GM19395 (cell line): Measurements from ENCODE around the gene MCUB.

ENCODE experiments used
- ATAC-seq: cut with Tn5 transposase; IDR thresholded peaks from one replicate; pipeline ENCODE4 v1.9.1; 2021; ENCODE audit warnings: mild to moderate bottlenecking, moderate library complexity; ENCODE audit not compliant: unreplicated experiment

Gene MCUB

GRCh38 chr4:109624536-109624935 is 64.5 kb downstream of the MCUB start:
- ATAC-seq, result no peak

GRCh38 chr4:109627361-109627760 is 67.3 kb downstream of the MCUB start:
- no peak for ATAC-seq

- no peak for ATAC-seq
Observed at GRCh38 chr4:109629775-109630174, 69.7 kb downstream of the MCUB start.

- ATAC-seq, result peak; percentile 57
Observed at GRCh38 chr4:109631532-109632108, 71.6 kb downstream of the MCUB start.

GRCh38 chr4:109640644-109641043 is 80.6 kb downstream of the MCUB start:
- ATAC-seq, result no peak

- no peak for ATAC-seq
Observed at GRCh38 chr4:109645874-109646710, 86.0 kb downstream of the MCUB start.

GRCh38 chr4:109648266-109648996 is 88.4 kb downstream of the MCUB start:
- ATAC-seq, result peak; percentile 79

GRCh38 chr4:109648997-109649575 is 89.0 kb downstream of the MCUB start:
- no peak for ATAC-seq

GRCh38 chr4:109649872-109650271 is 89.8 kb downstream of the MCUB start:
- peak; percentile 89 for ATAC-seq

- ATAC-seq, result no peak
Observed at GRCh38 chr4:109655396-109655795, 95.3 kb downstream of the MCUB start.

- ATAC-seq, result no peak
Observed at GRCh38 chr4:109657854-109658418, 97.9 kb downstream of the MCUB start.

GRCh38 chr4:109658871-109659410 is 98.9 kb downstream of the MCUB start:
- no peak for ATAC-seq

GRCh38 chr4:109662116-109662515 is 102.1 kb downstream of the MCUB start:
- no peak for ATAC-seq

GRCh38 chr4:109662771-109663170 is 102.7 kb downstream of the MCUB start:
- ATAC-seq, result no peak

- ATAC-seq, result no peak
Observed at GRCh38 chr4:109665783-109666485, 105.9 kb downstream of the MCUB start.

- ATAC-seq, result no peak
Observed at GRCh38 chr4:109671350-109671749, 111.3 kb downstream of the MCUB start.

- ATAC-seq, result no peak
Observed at GRCh38 chr4:109672169-109672930, 112.3 kb downstream of the MCUB start.

- ATAC-seq, result no peak
Observed at GRCh38 chr4:109673303-109673702, 113.3 kb downstream of the MCUB start.

- ATAC-seq, result no peak
Observed at GRCh38 chr4:109675181-109675580, 115.1 kb downstream of the MCUB start.
